ENCODE data around the gene TBXA2R. TPM values are rescaled to one million over a fixed set of nuclear protein-coding genes. Genes with fewer than 3 reads are reported as not detected.
"Not testable (repeated sequence)": the region's sequence is repeated elsewhere in the genome, so short reads cannot be mapped to it uniquely, and the experiment has no call there.

TBXA2R gene
- polyA plus RNA-seq (2014; cell fraction: cytosol; rRNA removed): 0.23 and 0.44 TPM in 2 replicates
- polyA plus RNA-seq (2014; cell fraction: nucleus; rRNA removed): not detected in 2 replicates

DNA sequence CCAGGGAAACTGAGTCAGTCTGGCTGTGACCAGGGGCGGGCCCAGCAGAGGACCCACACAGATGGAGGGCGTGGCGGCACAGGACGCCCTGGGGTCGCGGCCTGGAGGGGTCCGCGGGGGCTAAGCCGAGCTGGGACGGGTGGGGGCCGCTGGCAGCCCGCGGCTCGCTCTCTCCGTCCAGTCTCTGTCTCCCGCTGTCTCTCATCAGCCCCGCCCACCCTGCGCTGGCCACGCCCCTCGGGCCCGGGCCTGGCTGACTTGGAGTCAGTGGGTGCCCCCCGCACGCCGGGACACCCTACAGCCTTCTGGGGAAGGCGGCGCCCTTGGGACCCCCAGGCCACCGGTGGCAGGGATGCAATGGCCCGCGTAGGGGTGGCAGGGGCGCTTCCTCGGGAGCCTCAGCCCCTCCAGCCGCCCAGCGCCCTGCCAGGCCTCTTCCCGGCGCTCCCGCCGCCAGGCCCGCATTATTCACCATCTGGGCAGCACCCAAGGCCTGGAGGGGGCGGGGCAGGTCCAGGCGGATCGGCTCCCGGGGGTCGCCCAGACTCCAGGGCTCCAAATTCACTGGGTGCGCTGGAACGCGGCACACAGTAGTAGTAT lies at the start of gene TBXA2R:
TBXA2R (minus strand) TSS at position 186 of the 600 bp plus-strand sequence. CDS start 6,241 bp downstream, outside the sequence.
- no peak for DNase-seq (ENCODE audit: low spot score)

DNA sequence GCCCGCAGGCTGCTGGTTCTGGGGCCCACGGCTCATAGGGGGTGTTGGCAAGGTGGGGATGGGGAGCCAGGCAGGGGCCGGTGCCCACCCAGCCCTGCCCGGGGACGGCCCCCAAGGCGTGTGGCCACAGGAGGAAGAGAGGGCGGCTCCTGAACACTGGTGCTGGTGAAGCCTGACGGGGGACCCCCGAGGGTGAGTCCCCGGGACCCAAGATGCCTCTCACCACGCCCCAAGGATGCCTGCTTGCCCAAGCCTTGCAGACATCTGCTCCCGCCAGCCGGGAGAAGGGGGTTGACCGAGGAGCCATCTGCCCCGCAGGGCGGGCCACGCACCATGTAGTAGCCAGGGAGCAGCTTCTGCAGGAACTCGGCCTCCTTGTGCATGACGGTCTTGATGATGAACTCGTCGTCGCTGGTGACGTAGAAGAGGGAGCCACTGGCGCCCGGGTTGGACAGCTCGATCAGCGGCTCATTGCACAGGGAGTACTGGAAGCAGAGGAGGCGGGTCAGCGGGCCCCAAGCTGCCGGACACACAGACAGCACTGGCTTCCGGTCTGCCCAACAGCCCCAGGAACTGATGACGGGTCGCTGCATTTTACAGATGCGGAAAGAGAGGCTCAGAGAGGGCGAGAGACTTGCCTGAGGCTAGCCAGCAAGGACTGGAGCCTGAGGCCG lies 49.5 kb upstream of the TBXA2R start:
- DNase-seq (ENCODE audit: low spot score): no peak

DNA sequence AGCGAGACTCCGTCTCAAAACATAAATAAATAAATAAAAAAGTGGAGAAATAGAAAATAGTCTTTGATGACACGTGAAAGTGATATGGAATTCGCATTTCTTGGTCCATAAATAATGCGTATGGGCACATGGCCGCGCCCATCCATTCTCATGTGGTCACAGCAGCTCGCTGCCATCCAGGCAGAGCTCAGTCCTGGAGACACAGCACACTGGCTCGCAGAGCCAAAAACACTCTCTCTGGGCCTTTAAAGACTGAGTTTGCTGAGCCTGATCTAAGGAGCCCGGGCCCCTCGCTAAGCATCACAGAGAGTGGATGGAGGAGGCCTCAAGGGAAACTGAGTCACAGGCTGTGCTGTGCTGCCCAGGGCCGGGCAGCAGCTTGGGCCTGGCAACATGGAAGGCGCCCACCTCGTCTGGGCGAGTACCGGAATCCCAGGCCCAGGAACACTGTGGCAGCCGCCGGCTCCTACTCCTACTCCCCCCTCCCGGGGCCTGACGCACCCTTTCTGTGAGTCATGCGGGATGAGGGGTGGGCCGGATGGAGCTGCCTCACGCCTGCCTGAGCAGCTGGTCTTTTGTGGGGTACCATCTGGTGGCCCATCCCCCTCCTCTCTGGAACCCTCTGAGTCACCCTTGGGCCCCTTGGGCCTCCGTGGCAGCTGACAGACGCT lies 48.9 kb upstream of the TBXA2R start:
- DNase-seq (ENCODE audit: low spot score): no peak

DNA sequence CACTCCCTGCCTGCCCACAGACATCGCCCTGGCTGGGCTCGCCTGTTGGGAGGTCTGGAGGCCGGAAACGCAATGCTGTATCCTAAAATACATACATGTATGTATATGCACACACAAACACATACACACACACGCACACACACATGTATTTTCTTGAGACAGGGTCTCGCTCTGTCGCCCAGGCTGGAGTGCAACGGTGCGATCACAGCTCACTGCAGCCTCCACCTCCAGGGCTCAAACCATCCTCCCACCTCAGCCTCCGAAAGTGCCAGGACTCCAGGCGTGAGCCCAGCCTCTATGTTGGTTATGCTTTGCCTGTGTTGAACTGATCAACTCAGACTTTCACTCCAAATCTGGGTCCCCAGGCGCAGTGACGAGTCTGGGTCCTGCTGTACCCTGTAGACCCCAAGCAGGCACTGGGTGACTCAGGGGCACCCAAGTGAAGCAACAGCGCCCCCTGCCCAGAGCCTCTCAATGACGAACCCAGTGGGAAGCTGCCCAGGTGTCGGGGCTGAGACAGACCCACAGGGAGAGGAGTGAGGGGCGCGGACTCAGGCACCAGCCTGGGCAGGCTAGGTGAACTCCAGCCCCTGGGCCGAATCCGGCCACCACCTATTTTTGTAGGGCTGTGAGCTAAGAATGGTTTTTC lies 47.3 kb upstream of the TBXA2R start:
- DNase-seq (ENCODE audit: low spot score): no peak

DNA sequence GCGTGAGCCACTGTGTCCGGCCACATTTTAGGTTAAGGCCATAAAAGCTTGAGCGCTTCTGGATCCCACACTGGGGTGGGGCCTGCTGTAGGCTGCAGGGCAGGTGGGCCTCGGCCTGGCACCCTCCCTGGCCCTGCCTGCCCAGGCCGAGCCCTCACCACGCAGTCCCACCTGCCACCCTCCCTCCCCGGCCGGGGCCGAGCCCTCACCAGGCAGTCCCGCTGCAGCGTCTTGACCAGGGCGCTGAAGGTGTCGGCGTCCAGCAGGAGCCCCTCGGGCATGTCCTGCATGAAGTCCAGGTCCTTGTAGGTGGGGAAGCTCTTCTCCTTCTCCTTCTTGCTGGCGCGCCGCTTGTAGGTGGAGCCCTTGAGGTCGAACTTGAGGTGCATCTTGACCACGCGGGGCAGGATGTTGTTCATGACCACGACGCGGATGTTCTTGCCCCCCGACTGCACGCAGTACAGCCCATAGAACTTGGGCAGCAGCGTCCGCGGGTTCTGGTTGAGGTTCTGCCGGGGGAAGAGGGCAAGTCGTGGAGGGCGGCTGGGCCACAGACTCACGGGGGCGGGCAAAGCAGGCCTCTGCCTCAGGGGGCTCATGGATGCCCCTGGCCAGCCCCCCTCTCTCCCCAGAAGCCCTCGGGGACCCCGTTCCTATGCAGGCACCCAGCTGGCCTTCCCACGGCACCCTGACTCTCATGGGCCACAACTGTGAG lies 46.6 kb upstream of the TBXA2R start:
- DNase-seq (ENCODE audit: low spot score): no peak

DNA sequence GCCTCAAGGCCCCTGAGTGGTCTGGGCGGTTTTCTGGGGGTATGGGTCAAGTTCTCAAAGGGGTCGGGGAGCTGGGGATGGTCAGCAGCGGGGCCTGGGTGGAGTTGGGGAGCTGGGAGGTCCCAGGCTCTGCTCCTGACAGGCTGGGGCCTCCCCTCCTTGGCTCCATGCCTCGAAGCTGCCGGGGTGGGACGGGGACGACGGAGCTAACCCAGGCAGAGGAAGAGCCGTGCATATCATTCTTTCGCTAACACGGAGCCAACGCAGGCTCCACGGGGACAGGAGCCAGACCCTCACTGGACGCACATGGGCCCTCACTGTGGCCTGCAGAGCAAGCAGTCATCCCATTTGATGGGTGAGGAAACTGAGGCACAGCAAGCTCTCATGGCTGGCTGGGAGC lies 45.7 kb upstream of the TBXA2R start:
- no peak for DNase-seq (ENCODE audit: low spot score)

DNA sequence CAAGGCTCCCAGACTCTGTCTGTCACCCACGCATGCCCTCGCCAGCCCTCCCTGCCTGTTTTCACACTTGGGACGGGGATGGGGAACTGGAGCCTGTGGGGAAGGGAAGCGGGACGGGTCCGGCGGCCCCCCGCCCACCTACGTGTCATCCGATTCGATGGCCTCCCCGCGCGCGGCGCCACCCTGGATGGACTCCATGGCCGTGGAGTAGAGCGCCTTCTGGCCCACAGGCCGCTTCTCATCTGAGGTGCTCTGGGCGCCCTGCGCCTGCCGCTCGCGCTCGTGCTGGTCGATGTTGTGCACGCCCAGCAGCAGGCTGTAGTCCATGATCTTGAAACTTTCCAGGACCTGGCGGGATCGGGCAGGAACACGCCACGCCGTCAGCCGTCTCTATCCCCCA lies 45.0 kb upstream of the TBXA2R start:
- DNase-seq (ENCODE audit: low spot score): no peak

DNA sequence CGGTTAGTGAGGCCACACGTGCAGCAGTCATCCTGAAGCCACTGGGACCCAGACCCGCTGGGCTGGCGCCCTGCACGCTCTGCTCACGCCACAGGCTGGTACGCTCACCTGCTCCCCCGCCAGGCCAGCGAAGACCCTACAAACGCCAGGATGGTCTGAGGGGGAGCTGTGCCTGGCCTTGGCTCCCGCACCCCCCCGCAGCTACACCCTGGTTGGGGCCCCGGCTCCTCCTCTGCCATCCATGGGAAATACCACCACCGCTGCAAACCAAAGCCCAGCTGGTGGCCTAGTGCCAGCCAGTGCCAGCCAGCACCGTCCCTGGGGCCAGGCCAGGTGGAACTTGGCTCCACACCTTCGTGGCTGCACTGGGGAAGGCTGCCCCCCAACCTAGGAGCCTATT lies 43.2 kb upstream of the TBXA2R start:
- DNase-seq (ENCODE audit: low spot score): no peak

DNA sequence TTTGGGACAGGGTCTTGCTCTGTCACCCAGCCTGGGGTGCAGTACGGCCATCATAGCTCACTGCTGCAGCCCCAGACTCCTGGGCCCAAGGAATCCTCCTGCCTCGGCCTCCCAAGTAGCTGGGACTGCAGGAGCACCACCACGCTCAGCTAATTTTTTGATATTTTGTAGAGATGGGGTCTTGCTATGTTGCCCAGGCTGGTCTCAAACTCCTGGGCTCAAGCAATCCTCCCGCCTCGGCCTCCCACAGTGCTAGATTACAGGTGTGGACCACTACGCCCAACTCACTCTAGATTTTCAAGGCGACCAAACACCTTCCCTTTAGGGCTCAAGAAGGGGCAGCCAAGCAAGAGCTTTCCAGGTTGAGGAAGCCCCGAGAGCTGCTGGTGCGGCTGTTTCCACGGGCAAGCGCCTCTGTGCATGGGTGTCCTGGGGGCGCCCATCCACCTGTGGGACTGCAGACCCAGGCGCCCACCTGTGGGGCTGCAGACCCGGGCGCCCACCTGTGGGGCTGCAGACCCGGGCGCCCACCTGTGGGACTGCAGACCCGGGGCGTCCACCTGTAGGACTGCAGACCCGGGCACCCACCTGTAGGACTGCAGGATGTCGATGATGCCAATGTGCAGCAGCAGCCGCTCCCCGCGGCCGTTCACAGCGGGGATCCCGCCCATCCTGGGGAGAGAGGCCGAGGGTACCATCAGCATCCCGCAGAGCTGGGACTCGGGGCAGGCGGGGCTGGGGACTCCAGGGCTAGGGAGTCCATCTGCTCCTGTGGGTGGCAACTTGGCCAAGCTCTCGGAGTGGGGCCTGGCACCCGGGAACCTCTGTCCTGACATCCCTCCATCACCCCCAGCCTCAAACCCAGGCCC lies 41.6 kb upstream of the TBXA2R start:
- no peak for DNase-seq (ENCODE audit: low spot score)

DNA sequence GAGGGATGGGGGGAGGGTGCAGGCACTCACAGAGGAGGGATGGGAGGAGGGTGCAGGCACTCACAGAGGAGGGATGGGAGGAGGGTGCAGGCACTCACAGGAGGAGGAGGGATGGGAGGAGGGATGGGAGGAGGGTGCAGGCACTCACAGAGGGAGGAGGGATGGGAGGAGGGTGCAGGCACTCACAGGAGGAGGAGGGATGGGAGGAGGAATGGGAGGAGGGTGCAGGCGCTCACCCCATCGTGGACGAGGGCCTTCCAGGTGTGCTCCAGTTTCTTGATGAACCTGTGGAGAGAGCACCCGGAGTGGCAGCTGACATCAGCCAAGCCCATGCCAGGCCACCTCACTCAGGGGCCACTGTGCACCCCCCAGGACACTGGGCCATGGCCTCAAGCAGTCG lies 40.4 kb upstream of the TBXA2R start:
- DNase-seq (ENCODE audit: low spot score): not testable (repeated sequence)

DNA sequence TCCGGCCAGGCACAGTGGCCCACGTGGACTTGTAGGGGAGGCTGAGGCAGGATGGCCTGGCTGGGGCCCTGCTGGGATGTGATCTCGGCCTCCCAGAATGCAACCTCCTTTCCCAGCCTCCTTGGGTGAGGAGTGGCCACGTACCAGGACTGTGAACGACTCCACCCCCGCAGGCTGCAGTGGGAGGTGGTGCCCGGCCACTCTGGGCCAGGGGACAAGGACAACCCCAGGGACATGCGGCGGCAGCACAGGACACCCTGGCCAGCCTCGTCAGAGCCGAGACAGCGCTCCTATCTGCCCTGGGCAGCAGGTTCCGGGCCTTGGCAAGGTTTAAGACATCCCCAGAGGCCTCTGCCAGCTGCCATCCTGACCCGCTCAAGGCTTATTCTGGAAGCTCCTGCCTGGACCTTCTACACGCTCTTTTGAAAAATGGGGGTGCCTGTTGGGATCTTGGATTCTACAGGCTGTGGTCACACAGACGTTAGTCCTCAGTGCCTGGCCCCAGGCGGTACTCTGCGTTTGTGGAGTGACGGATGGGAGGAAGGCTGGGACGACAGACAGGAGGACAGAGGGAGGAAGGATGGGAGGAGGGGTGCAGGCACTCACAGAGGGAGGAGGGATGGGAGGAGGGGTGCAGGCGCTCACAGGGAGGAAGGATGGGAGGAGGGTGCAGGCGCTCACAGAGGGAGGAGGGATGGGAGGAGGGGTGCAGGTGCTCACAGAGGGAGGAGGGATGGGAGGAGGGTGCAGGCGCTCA lies 39.8 kb upstream of the TBXA2R start:
- no peak for DNase-seq (ENCODE audit: low spot score)

DNA sequence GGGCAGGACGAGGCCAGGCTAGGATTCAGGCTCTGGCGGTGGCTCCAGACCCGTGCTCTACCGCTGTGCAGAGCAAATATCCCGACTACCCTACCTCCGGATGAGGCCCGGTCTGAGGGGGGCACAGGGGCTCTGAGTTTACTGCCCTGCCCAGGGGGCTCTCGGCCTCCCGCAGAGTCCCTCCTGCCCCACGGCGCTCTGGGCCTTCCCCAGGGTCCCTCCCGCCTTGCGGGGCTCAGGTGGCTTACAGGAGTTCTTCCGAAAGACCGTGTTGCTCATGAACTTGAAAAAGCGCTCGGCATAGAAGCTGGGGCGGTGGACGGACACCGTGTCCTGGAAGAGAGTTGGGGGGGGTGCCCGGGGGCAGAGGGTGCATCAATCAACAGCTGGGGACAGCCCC lies 39.1 kb upstream of the TBXA2R start:
- no peak for DNase-seq (ENCODE audit: low spot score)

DNA sequence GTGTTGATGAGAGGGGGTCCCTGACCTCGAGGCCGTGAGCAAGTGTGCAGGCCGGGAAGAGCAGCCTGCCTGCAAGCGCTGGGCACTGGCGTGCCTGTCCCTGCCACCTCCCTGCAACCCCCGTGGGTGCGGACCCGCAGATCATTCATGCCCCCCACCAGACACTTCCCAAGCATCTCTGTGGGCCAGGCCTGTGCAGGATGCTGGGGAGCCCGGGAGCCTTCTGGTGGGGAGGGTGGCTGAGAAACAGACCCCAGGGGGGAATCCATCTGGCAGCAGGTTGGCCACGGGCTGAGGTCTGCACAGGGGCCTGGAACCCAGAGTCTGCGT lies 38.4 kb upstream of the TBXA2R start:
- no peak for DNase-seq (ENCODE audit: low spot score)

DNA sequence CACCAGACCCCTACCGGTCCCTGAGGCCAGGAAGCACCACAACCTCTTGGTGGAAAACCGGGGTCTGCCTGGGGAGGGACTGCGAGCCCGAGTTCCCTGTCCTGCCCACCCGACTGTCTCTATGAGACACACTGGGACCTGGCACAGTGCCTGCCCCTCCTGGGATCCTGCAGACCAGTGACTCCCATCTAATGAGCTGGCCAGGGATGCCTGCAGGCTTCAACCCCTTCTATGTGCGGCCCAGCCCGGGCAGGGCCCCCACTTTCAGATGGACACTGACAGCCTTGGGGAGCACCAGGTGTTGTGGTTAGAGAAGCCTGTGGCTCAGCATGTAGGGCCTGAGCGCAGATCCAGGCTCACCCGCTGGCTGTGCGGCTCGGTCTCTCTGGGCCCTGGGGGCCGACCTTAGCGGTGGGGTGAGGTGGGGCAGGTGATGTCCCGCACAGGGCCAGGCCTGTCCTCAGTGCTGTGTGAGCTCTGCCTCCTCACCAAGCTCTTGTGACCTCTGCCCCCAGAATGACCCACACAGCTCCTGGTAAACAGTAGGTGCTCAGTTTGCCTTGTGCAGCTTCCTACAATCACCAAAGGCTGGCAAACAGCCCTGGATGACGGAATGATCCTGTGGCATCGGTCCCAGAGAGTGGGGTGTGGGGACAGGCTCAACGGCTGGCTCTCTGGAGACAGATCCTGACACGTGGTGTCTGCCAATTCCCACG lies 37.8 kb upstream of the TBXA2R start:
- DNase-seq (ENCODE audit: low spot score): no peak

DNA sequence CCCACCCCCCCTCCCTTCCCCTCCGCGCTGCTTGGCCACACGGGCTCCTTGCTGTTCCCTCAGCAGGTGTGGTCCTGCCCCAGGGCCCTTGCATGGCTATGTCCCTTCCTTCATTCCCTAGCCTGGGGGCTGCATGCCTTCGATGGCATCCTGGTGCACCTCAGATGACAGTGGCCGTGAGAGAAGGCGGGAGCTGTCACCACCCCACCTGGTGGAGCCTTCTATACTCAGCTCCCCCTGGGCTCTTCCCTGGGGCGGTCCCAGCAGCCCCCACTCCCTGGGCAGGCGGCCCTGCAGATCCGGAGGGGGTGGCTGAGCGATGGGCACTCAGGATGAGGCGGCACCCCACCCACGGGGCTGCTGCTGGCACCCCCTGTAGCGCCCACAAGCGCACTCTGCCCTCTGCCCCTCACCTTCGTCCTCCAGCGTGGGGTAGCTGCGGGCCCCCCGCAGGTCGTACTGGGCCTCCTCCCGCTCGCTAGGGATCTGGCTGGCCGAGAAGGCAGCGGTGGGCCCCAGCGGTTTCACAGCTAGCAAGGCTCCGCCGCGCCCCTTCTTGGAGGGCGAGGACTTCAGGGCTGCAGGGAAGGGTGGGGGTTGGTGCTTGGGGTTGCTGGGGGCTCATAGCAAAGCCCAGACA lies 37.1 kb upstream of the TBXA2R start:
- no peak for DNase-seq (ENCODE audit: low spot score)

DNA sequence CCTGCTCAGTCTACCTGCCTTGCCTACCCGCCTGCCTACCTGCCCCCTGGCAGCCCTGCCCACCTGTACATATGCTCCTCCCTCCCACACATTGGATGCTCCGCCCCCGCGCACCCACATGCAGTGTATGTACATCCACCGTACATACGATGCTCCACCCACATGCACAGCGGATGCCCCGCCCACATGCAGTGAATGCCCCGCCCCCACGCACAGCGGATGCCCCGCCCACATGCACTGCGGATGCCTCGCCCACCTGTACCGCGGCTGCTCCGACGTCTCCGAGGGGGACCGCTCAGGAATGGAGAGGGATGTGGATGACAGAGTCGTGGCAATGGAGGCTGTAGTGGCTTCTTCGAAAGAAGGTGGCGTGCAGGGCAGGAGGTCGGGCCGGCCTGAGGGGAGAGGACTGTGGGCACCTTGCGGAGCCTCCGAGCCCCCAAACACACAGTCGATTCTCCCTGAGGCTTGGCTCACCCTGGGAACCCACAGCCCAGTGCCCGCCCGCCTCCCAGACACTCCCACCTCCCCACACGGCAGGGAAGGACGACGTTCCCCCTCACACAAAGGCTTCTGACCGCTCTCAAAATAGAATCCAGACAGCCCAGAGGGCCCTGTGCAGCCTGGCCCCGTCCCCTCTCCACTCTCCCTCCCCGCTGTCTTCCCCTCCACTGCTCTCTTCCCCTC lies 36.5 kb upstream of the TBXA2R start:
- DNase-seq (ENCODE audit: low spot score): no peak

DNA sequence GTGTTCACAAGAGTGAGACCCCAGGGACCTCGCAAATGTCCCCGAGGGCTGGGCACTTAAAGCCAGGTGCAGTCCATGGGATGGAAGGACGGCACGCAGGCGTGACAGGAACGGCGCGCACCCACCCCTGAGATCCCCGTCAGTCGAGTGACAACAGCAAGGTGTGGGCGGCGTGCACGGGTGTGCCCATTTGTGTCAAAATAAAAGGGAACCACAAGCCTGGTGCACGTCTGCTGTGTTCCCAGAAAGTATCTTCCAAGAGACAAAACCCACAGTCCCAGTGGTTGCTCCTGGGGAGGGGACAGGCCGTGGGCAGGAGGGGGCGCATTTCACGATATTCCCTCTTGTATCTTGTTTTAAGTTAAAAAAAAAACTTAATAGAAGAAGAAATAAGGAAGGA lies 35.6 kb upstream of the TBXA2R start:
- no peak for DNase-seq (ENCODE audit: low spot score)

DNA sequence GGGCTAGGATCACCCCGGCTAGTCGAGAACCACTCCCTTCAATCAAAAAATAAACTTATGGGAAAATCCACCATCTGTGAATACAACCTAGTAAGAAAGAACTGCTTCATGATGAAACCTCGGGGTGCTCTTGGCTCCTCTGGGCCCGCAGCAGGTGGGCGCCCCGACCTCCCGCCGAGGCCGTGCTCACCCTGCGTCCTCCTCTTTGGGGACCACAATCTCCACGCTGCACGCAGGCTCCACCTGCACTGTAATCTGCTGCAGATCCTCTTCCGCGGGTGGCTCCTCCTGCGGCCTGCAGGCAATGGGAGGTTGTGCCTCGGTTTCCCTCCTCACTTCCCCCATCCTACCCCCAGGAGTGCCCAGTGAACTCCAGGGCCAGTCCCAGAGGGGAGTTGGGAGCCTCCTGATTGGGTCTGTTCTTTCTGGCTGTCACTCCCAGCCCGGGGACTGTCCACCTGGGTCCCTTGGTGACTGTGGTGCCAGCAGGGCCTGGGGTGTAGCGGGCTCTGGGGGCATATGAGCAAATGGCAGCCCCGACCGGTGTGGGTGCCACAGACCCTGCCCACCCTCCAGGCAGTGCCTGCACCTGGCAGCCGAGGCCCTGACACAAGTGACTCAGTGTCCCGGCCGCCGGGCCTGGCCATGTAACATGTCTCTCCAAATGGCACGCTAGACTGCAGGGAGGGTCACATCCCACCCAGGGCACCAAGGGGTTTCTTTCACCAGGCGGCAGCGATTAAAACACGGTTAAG lies 35.0 kb upstream of the TBXA2R start:
- DNase-seq (ENCODE audit: low spot score): no peak
